AG04450 (cell line): ENCODE results near the gene DTD1. TPM values are rescaled to one million over a fixed set of nuclear protein-coding genes. Genes with fewer than 3 reads are reported as not detected.

ENCODE experiments used
- CTCF ChIA-PET: fragments of 300-600, 350-600 bp; formaldehyde crosslinking; extraction: SDS; loops from one replicate; lab custom pipeline; 2022; ENCODE audit warnings: antibody characterized with exemption, inconsistent platforms; lab: Charles Lee
- POLR2A ChIA-PET: fragments of 350-600 bp; formaldehyde crosslinking; extraction: SDS; loops from one replicate; lab custom pipeline; 2021; ENCODE audit warnings: antibody characterized with exemption, inconsistent platforms; lab: Yijun Ruan, JAX
- DNase-seq: peaks from one replicate; pipeline ENCODE4 v3.0.0-alpha.2; 2011; ENCODE audit warnings: low read depth, low spot score
- H3K27ac ChIP-seq: one replicate; pipeline ENCODE4 v1.5.1; 2012; ENCODE audit warnings: low read depth, low read length, control low read depth
- H3K27me3 ChIP-seq: one replicate; pipeline ENCODE4 v1.6.0; 2012; ENCODE audit warnings: low read length; ENCODE audit not compliant: control insufficient read depth, insufficient read depth
- H3K4me3 ChIP-seq: 2 replicates; pipeline ENCODE4 v1.5.1; 2011; ENCODE audit warnings: mild to moderate bottlenecking, low read depth, low read length, control low read depth
- H3K9me3 ChIP-seq: 2 replicates; pipeline ENCODE4 v1.5.1; 2012; ENCODE audit warnings: low read length; ENCODE audit not compliant: control insufficient read depth, insufficient read depth
- CTCF ChIP-seq: IDR thresholded peaks from 2 replicates; pipeline ENCODE4 v1.5.1; 2011; ENCODE audit warnings: low read depth, low read length, control low read depth, inconsistent platforms
- polyA plus RNA-seq: library from polyadenylated mRNA; depleted of rRNA; stranded (reverse); fragments of >200 nt; gene quantifications from 2 replicates; pipeline ENCODE4 v1.2.3, GENCODE V29; 2011

DTD1 gene
- polyA plus RNA-seq, 1 experiment = 50.0 TPM

DNA sequence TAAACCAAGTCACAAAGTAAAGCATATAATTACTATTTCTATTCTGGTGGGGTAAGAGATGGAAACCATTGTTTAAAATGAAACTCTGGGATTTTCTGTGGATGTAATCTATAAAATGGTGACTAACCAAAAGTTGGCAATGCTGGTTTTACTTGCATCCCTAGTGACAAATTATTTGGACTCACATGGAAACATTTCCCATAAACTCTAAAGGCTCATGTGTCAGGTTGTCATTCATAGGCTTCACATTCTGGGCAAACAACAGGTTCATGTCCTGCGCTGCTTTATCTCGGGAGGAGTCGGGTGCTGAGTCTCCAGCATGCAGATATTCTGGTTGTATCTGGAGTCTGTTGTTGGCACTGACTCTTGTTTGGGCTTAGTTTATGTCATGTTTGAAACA, 127.7 kb downstream of the DTD1 start:
- Histone ChIP-seq H3K9me3 (no peaks in the 10 kb centered on the region), H3K27ac (no peak overlapping the region), H3K4me3 (no peak overlapping the region), H3K27me3 (no peaks in the 10 kb centered on the region)
- POLR2A ChIA-PET = no interaction called here
- TF ChIP-seq CTCF = no peak
- DNase-seq = no peak
- CTCF ChIA-PET = no interaction called here

- DNase-seq = no peak
- no peak overlapping the region for H3K27ac ChIP-seq
- no peak for TF ChIP-seq CTCF
- POLR2A ChIA-PET = no interaction called here
- no peak overlapping the region for H3K4me3 ChIP-seq
- CTCF ChIA-PET = interaction anchor here (1.7 kb wide), 1 partner anchor 85 kb away, joined by 5 read pairs; no protein-coding TSS in a partner anchor
- no peaks in the 10 kb centered on the region for H3K9me3 ChIP-seq
- no peaks in the 10 kb centered on the region for H3K27me3 ChIP-seq
These were observed 129.2 kb downstream of the DTD1 start for GRCh38 chr20:18717062-18717461.

GRCh38 chr20:18718129-18718528, 130.3 kb downstream of the DTD1 start:
- no peak for DNase-seq
- H3K27ac ChIP-seq = no peak overlapping the region
- H3K27me3 ChIP-seq = no peaks in the 10 kb centered on the region
- no peaks in the 10 kb centered on the region for H3K9me3 ChIP-seq
- no peak for TF ChIP-seq CTCF
- ChIA-PET POLR2A (no interaction called here), CTCF (interaction anchor here (1.2 to 1.7 kb wide), 2 partner anchors 13 to 86 kb away, joined by 3 to 5 read pairs; no protein-coding TSS in a partner anchor)
- no peak overlapping the region for H3K4me3 ChIP-seq

- no peak for TF ChIP-seq CTCF
- H3K27me3 ChIP-seq = no peaks in the 10 kb centered on the region
- no peak overlapping the region for H3K27ac ChIP-seq
- ChIA-PET CTCF (interaction anchor here (0.6 kb wide), 1 partner anchor 145 kb away, joined by 3 read pairs; no protein-coding TSS in a partner anchor), POLR2A (no interaction called here)
- H3K4me3 ChIP-seq = no peak overlapping the region
- H3K9me3 ChIP-seq = no peaks in the 10 kb centered on the region
- no peak for DNase-seq
These were observed 131.6 kb downstream of the DTD1 start for GRCh38 chr20:18719426-18719825.

- TF ChIP-seq CTCF = no peak
- H3K9me3 ChIP-seq = no peaks in the 10 kb centered on the region
- no peak overlapping the region for H3K27ac ChIP-seq
- DNase-seq = no peak
- H3K4me3 ChIP-seq = no peak overlapping the region
- ChIA-PET POLR2A (no interaction called here), CTCF (no interaction called here)
- no peaks in the 10 kb centered on the region for H3K27me3 ChIP-seq
These were observed 133.8 kb downstream of the DTD1 start for GRCh38 chr20:18721551-18722115.
